ENCODE measurements around the gene SHROOM3.

Gene SHROOM3

GRCh38 chr4:76582074-76582816, 147.2 kb downstream of the SHROOM3 start:
- Histone ChIP-seq H3K4me2 (ENCODE audit: low read length, poor library complexity, severe bottlenecking) (no peak overlapping the region), H3K9me3 (ENCODE audit: control insufficient read depth, low read length) (no peaks in the 10 kb centered on the region), H3K79me1 (replicated peaks; ENCODE audit: low read length, poor library complexity, severe bottlenecking) (no peaks in the 10 kb centered on the region), H3K36me3 (ENCODE audit: control insufficient read depth in 1 of 2, insufficient read depth in 2 of 2, low read depth in 1 of 2, low read length in 2 of 2) (no peaks in the 10 kb centered on the region), H3K23ac (ENCODE audit: low read length in 2 of 2) (no peak overlapping the region), H2BK12ac (ENCODE audit: low read length in 2 of 2) (peak overlapping the region in 1 of 2 experiments; percentile 20), H2BK15ac (ENCODE audit: low read depth, poor library complexity, severe bottlenecking) (no peak overlapping the region), H2AK5ac (ENCODE audit: low read length, severe bottlenecking) (no peak overlapping the region), H3K4ac (ENCODE audit: low read depth in 1 of 2, low read length in 2 of 2) (no peak overlapping the region), H2AFZ (ENCODE audit: low read depth, low read length) (no peak overlapping the region), H3K4me1 (ENCODE audit: control insufficient read depth, insufficient read depth, low read depth, low read length) (peaks cover 9% of the 10 kb centered on the region), H3K18ac (ENCODE audit: low read depth in 1 of 2, low read length in 2 of 2) (peak overlapping the region in 1 of 2 experiments; percentile 7), H3K14ac (ENCODE audit: low read length in 2 of 2) (no peak overlapping the region), H3K27me3 (ENCODE audit: control insufficient read depth in 1 of 2, insufficient read depth in 1 of 2, low read length in 2 of 2) (no peaks in the 10 kb centered on the region), H3K9ac (ENCODE audit: low read length) (no peak overlapping the region), H2BK5ac (ENCODE audit: low read depth, low read length, poor library complexity, severe bottlenecking) (no peak overlapping the region), H4K8ac (ENCODE audit: low read length) (no peak overlapping the region), H4K91ac (ENCODE audit: low read length) (no peak overlapping the region), H3K4me3 (ENCODE audit: insufficient read depth in 1 of 2, low read depth in 1 of 2, low read length in 2 of 2) (no peak overlapping the region), H3K27ac (ENCODE audit: low read length, poor library complexity, severe bottlenecking) (no peak overlapping the region), H2BK120ac (ENCODE audit: low read depth, low read length) (no peak overlapping the region)
- DNase-seq = no peak
- 42% methylated on average over 1 of the region's 2 CpGs for WGBS

- no peak overlapping the region for H2BK15ac ChIP-seq (ENCODE audit: low read depth, poor library complexity, severe bottlenecking)
- H2BK120ac ChIP-seq (ENCODE audit: low read depth, low read length) = no peak overlapping the region
- H3K4me3 ChIP-seq (ENCODE audit: insufficient read depth in 1 of 2, low read depth in 1 of 2, low read length in 2 of 2) = no peak overlapping the region
- no peak overlapping the region for H2BK5ac ChIP-seq (ENCODE audit: low read depth, low read length, poor library complexity, severe bottlenecking)
- H4K91ac ChIP-seq (ENCODE audit: low read length) = no peak overlapping the region
- peak overlapping the region; percentile 20 to 56 for H2BK12ac ChIP-seq (ENCODE audit: low read length in 2 of 2)
- no peaks in the 10 kb centered on the region for H3K79me1 ChIP-seq (replicated peaks; ENCODE audit: low read length, poor library complexity, severe bottlenecking)
- no peak overlapping the region for H3K9ac ChIP-seq (ENCODE audit: low read length)
- H3K9me3 ChIP-seq (ENCODE audit: control insufficient read depth, low read length) = no peaks in the 10 kb centered on the region
- no peaks in the 10 kb centered on the region for H3K27me3 ChIP-seq (ENCODE audit: control insufficient read depth in 1 of 2, insufficient read depth in 1 of 2, low read length in 2 of 2)
- H3K14ac ChIP-seq (ENCODE audit: low read length in 2 of 2) = no peak overlapping the region
- H3K23ac ChIP-seq (ENCODE audit: low read length in 2 of 2) = no peak overlapping the region
- 48% methylated on average over 3 of the region's 3 CpGs for WGBS
- H3K36me3 ChIP-seq (ENCODE audit: control insufficient read depth in 1 of 2, insufficient read depth in 2 of 2, low read depth in 1 of 2, low read length in 2 of 2) = no peaks in the 10 kb centered on the region
- H2AFZ ChIP-seq (ENCODE audit: low read depth, low read length) = no peak overlapping the region
- peak overlapping the region; percentile 7 to 65 for H3K18ac ChIP-seq (ENCODE audit: low read depth in 1 of 2, low read length in 2 of 2)
- H3K4me1 ChIP-seq (ENCODE audit: control insufficient read depth, insufficient read depth, low read depth, low read length) = peaks cover 9% of the 10 kb centered on the region
- H3K4me2 ChIP-seq (ENCODE audit: low read length, poor library complexity, severe bottlenecking) = no peak overlapping the region
- no peak for DNase-seq
- no peak overlapping the region for H3K27ac ChIP-seq (ENCODE audit: low read length, poor library complexity, severe bottlenecking)
- H4K8ac ChIP-seq (ENCODE audit: low read length) = no peak overlapping the region
- no peak overlapping the region for H2AK5ac ChIP-seq (ENCODE audit: low read length, severe bottlenecking)
- H3K4ac ChIP-seq (ENCODE audit: low read depth in 1 of 2, low read length in 2 of 2) = no peak overlapping the region
Observed at GRCh38 chr4:76582817-76583087, 147.7 kb downstream of the SHROOM3 start.

GRCh38 chr4:76584241-76585152, 149.5 kb downstream of the SHROOM3 start:
- Histone ChIP-seq H3K36me3 (ENCODE audit: control insufficient read depth in 1 of 2, insufficient read depth in 2 of 2, low read depth in 1 of 2, low read length in 2 of 2) (no peaks in the 10 kb centered on the region), H3K9ac (ENCODE audit: low read length) (no peak overlapping the region), H3K4me3 (ENCODE audit: insufficient read depth in 1 of 2, low read depth in 1 of 2, low read length in 2 of 2) (no peak overlapping the region), H3K9me3 (ENCODE audit: control insufficient read depth, low read length) (no peaks in the 10 kb centered on the region), H4K8ac (ENCODE audit: low read length) (no peak overlapping the region), H3K4ac (ENCODE audit: low read depth in 1 of 2, low read length in 2 of 2) (no peak overlapping the region), H3K4me1 (ENCODE audit: control insufficient read depth, insufficient read depth, low read depth, low read length) (peaks cover 15% of the 10 kb centered on the region), H2BK12ac (ENCODE audit: low read length in 2 of 2) (peak overlapping the region in 1 of 2 experiments; percentile 42), H3K4me2 (ENCODE audit: low read length, poor library complexity, severe bottlenecking) (no peak overlapping the region), H2BK5ac (ENCODE audit: low read depth, low read length, poor library complexity, severe bottlenecking) (no peak overlapping the region), H3K27ac (ENCODE audit: low read length, poor library complexity, severe bottlenecking) (peak overlapping the region; percentile 84), H3K27me3 (ENCODE audit: control insufficient read depth in 1 of 2, insufficient read depth in 1 of 2, low read length in 2 of 2) (no peaks in the 10 kb centered on the region), H3K23ac (ENCODE audit: low read length in 2 of 2) (no peak overlapping the region), H2AFZ (ENCODE audit: low read depth, low read length) (no peak overlapping the region), H2BK15ac (ENCODE audit: low read depth, poor library complexity, severe bottlenecking) (no peak overlapping the region), H2BK120ac (ENCODE audit: low read depth, low read length) (no peak overlapping the region), H3K14ac (ENCODE audit: low read length in 2 of 2) (no peak overlapping the region), H4K91ac (ENCODE audit: low read length) (no peak overlapping the region), H2AK5ac (ENCODE audit: low read length, severe bottlenecking) (peak overlapping the region; percentile 1), H3K79me1 (replicated peaks; ENCODE audit: low read length, poor library complexity, severe bottlenecking) (no peaks in the 10 kb centered on the region), H3K18ac (ENCODE audit: low read depth in 1 of 2, low read length in 2 of 2) (no peak overlapping the region)
- peak; percentile 96 for DNase-seq
- 5% methylated on average over 7 of the region's 9 CpGs for WGBS

GRCh38 chr4:76585272-76585671, 150.2 kb downstream of the SHROOM3 start:
- Histone ChIP-seq H3K27me3 (ENCODE audit: control insufficient read depth in 1 of 2, insufficient read depth in 1 of 2, low read length in 2 of 2) (no peaks in the 10 kb centered on the region), H2AFZ (ENCODE audit: low read depth, low read length) (no peak overlapping the region), H3K4me3 (ENCODE audit: insufficient read depth in 1 of 2, low read depth in 1 of 2, low read length in 2 of 2) (no peak overlapping the region), H3K18ac (ENCODE audit: low read depth in 1 of 2, low read length in 2 of 2) (no peak overlapping the region), H3K23ac (ENCODE audit: low read length in 2 of 2) (no peak overlapping the region), H3K4me2 (ENCODE audit: low read length, poor library complexity, severe bottlenecking) (peak overlapping the region; percentile 17), H2BK15ac (ENCODE audit: low read depth, poor library complexity, severe bottlenecking) (no peak overlapping the region), H3K27ac (ENCODE audit: low read length, poor library complexity, severe bottlenecking) (peak overlapping the region; percentile 84), H3K79me1 (replicated peaks; ENCODE audit: low read length, poor library complexity, severe bottlenecking) (no peaks in the 10 kb centered on the region), H4K91ac (ENCODE audit: low read length) (no peak overlapping the region), H3K14ac (ENCODE audit: low read length in 2 of 2) (no peak overlapping the region), H3K9ac (ENCODE audit: low read length) (no peak overlapping the region), H2AK5ac (ENCODE audit: low read length, severe bottlenecking) (no peak overlapping the region), H2BK5ac (ENCODE audit: low read depth, low read length, poor library complexity, severe bottlenecking) (no peak overlapping the region), H2BK120ac (ENCODE audit: low read depth, low read length) (no peak overlapping the region), H3K36me3 (ENCODE audit: control insufficient read depth in 1 of 2, insufficient read depth in 2 of 2, low read depth in 1 of 2, low read length in 2 of 2) (no peaks in the 10 kb centered on the region), H3K4ac (ENCODE audit: low read depth in 1 of 2, low read length in 2 of 2) (no peak overlapping the region), H3K4me1 (ENCODE audit: control insufficient read depth, insufficient read depth, low read depth, low read length) (peaks cover 16% of the 10 kb centered on the region), H3K9me3 (ENCODE audit: control insufficient read depth, low read length) (no peaks in the 10 kb centered on the region), H2BK12ac (ENCODE audit: low read length in 2 of 2) (no peak overlapping the region), H4K8ac (ENCODE audit: low read length) (no peak overlapping the region)
- WGBS = 13% methylated on average over 4 of the region's 5 CpGs
- peak; percentile 92 for DNase-seq
